ENCODE measurements around the gene DPP7. TPM values are rescaled to one million over a fixed set of nuclear protein-coding genes. Genes with fewer than 3 reads are reported as not detected.

The DPP7 gene
- total and polyA plus RNA-seq, 2 of the 8 experiments (the other 6 are each of a cell fraction or from before 2014, with no cell fraction given), result 21.2 to 26.8 TPM

DNA sequence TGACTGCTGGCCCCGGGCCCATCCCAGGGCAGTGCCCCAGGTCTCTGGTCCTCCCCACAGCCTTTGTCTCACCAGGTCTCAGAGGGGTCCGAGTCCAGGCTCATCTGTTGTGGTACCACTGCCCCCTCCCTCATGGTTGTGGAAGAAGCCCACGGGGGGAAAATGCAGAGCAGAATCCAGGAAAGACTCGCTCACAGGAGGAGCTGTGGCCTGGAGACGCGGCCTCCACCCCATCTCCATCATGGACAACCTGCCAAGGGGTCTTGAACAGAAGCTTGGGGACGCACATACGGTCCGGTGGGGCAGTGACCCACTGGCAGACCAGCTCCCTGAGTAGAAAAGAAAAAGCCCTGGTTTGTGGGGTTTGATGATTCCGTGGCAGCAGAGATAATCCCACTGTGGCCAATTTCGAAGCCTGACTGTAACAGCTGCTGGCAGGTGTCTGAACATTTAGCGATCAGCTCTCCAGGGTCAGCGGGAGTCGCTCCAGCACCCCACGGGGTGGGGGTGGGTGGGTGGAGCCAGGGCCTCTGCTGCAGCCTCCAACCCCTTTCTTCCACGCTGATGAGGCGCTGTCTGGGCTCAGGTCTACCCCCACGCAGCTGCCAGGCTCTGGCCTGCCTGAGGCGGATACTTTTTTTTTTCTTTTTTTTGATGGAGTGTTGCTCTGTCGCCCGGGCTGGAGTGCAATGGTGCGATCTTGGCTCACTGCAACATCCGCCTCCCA is 22.5 kb upstream of the DPP7 start:
- no peak overlapping the region for H2AFZ ChIP-seq (ENCODE audit: low read length)
- H4K91ac ChIP-seq (replicated peaks; ENCODE audit: insufficient read length, low read length), result no peak overlapping the region
- H3K18ac ChIP-seq (ENCODE audit: extremely low read depth, low read length), result no peak overlapping the region
- FAIRE-seq (no peak), DNase-seq (ENCODE audit: low read depth in 1 of 2, low spot score in 2 of 2) (no peak)
- ChIA-PET POLR2A (ENCODE audit: partially characterized antibody) (interaction anchor here (1.2 to 1.7 kb wide), 6 partner anchors 7 to 118 kb away, joined by 3 to 5 read pairs (median 4); partner anchors contain the start of genes LRRC26 and NELFB), CTCF (ENCODE audit: partially characterized antibody) (interaction anchor here (0.6 to 4.5 kb wide), 12 partner anchors 8 to 108 kb away, joined by 3 to 24 read pairs (median 4); no protein-coding TSS in a partner anchor)
- H4K5ac ChIP-seq (ENCODE audit: insufficient read length, low read depth, low read length), result no peak overlapping the region
- H3K4me3 ChIP-seq (ENCODE audit: extremely low read depth in 1 of 4, insufficient read depth in 2 of 4, low read depth in 3 of 4, low read length in 4 of 4), result no peak overlapping the region
- peaks cover 1 to 16% of the 10 kb centered on the region in 2 experiments for H4K20me1 ChIP-seq (replicated peaks in 1 of 2; ENCODE audit: control insufficient read depth in 1 of 2, insufficient read depth in 2 of 2, low read length in 2 of 2)
- H3K36me3 ChIP-seq (ENCODE audit: control insufficient read depth in 2 of 4, insufficient read depth in 4 of 4, low read length in 3 of 4), result no peaks in the 10 kb centered on the region
- 0 out of 2 replicates have a peak, but pooled peaks cover 2% of the 10 kb centered on the region for H3K79me1 ChIP-seq (ENCODE audit: low read depth, low read length)
- TF ChIP-seq NANOG (IDR thresholded peaks at IDR 0.05; ENCODE audit: insufficient read depth, low read depth, low read length, poor library complexity, severe bottlenecking) (no peak), CTBP2 (IDR thresholded peaks at IDR 0.05; ENCODE audit: borderline replicate concordance, insufficient read depth, insufficient read length, low read length) (no peak), FOSL1 (IDR thresholded peaks at IDR 0.05; ENCODE audit: insufficient read depth, low read depth, low read length) (no peak), BACH1 (IDR thresholded peaks at IDR 0.05; ENCODE audit: low read length) (no peak), RXRA (IDR thresholded peaks at IDR 0.05; ENCODE audit: insufficient read depth, low read depth, low read length) (no peak), SP4 (IDR thresholded peaks at IDR 0.05; ENCODE audit: low read length) (no peak), JUN (IDR thresholded peaks at IDR 0.05; ENCODE audit: low read depth, low read length) (no peak)
- no peak overlapping the region for H4K8ac ChIP-seq (ENCODE audit: extremely low read depth, insufficient read depth, low read length)
- no peak overlapping the region for H3K14ac ChIP-seq (ENCODE audit: insufficient read length)
- H2BK120ac ChIP-seq (replicated peaks; ENCODE audit: low read depth, low read length), result no peak overlapping the region
- H3K23me2 ChIP-seq (ENCODE audit: low read depth, low read length), result peaks cover 4% of the 10 kb centered on the region; the same call in 1 of the 2 replicates
- no peaks in the 10 kb centered on the region for H3K9me3 ChIP-seq (ENCODE audit: insufficient read depth in 2 of 2, low read depth in 1 of 2, low read length in 1 of 2)
- no peak overlapping the region for H2BK12ac ChIP-seq (ENCODE audit: low read depth, low read length)
- H3K27me3 ChIP-seq (replicated peaks in 1 of 4; ENCODE audit: control insufficient read depth in 3 of 4, extremely low read depth in 1 of 4, insufficient read depth in 3 of 4, low read length in 3 of 4), result peaks cover 25 to 61% (median 57%) of the 10 kb centered on the region in 4 experiments
- H3K9ac ChIP-seq (replicated peaks in 1 of 4; ENCODE audit: extremely low read depth in 1 of 4, low read depth in 3 of 4, low read length in 3 of 4), result no peak overlapping the region
- no peak overlapping the region for H3K27ac ChIP-seq (ENCODE audit: low read depth, low read length)
- peaks cover 0 to 14% (median 11%) of the 10 kb centered on the region in 4 experiments; a peak in 6 of 7 replicates for H3K4me1 ChIP-seq (replicated peaks in 1 of 4; ENCODE audit: control insufficient read depth in 3 of 4, insufficient read depth in 4 of 4, low read length in 3 of 4)
- no peak overlapping the region for H3K4ac ChIP-seq (replicated peaks; ENCODE audit: insufficient read length, low read depth, low read length)
- H2AK5ac ChIP-seq (ENCODE audit: low read depth, low read length), result no peak overlapping the region
- H3K4me2 ChIP-seq (ENCODE audit: insufficient read depth in 1 of 2, low read depth in 2 of 2, low read length in 2 of 2), result no peak overlapping the region; a peak in 1 of 4 replicates
- H2BK20ac ChIP-seq (ENCODE audit: low read length), result no peak overlapping the region
- no peaks in the 10 kb centered on the region for H3K79me2 ChIP-seq (ENCODE audit: control insufficient read depth in 1 of 2, insufficient read depth in 2 of 2, low read length in 2 of 2)
- H2BK5ac ChIP-seq (ENCODE audit: low read depth, low read length), result no peak overlapping the region
- 82% methylated on average over 23 of the region's 23 CpGs; no CpG with 5 or more reads in 1 of the 2 experiments for WGBS, 2 experiments (ENCODE audit: extremely low coverage in 1 of 2, insufficient coverage in 1 of 2, insufficient read length in 1 of 2, insufficient replicate concordance in 2 of 2, low coverage in 1 of 2, low lambda C conversion rate in 2 of 2, missing lambda C conversion rate in 1 of 2)
- no peak overlapping the region for H3K56ac ChIP-seq (replicated peaks; ENCODE audit: insufficient read length, low read depth, low read length)
- H2BK15ac ChIP-seq (ENCODE audit: low read length), result no peak overlapping the region
- no peak overlapping the region for H3K23ac ChIP-seq (ENCODE audit: insufficient read length)
